HL-60/S4 treated with phorbol 12-myristate 13-acetate at 8.2 ng/mL for 4 days and 3 days (cell line): ENCODE measurements around the gene NADK.
"Not testable (repeated sequence)": the region's sequence is repeated elsewhere in the genome, so short reads cannot be mapped to it uniquely, and the experiment has no call there.

Source experiments
- in situ Hi-C: fragments of 300-500 bp; cut with MboI; formaldehyde crosslinking; loops from 2 replicates; pipeline ENCODE4 v1.15.0; 2022; ENCODE audit warnings: low sequenced_read_pairs

The NADK gene

DNA sequence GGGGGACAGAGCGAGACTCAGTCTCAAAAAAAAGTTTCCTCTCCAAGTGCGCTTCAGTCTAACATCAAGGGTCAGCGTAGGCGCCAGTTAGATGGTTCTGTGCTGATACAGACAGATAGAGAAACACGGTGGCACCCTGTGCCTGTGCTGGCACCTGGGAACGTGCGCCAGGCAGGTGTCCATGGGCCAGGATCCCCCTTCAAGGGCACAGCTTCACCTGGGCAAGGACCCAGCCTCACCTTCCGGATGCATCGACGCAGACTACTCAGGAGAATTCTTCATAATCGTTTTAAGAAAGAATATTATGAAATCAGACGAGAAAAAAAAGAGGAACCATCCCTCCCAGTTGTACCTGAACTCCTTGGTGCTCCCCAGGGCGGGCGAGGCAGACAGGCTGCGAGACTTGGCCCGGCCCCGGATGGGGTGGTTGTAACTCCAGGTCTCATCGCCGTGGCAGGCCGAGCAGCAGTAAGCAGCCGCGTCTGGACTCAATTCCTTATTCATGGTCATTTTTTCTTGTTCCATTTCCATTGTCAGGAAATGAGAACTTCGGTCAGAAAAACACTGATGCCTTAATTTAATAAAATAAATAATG is 13.3 kb downstream of the NADK start:
- in situ Hi-C loops = no loop called here

DNA sequence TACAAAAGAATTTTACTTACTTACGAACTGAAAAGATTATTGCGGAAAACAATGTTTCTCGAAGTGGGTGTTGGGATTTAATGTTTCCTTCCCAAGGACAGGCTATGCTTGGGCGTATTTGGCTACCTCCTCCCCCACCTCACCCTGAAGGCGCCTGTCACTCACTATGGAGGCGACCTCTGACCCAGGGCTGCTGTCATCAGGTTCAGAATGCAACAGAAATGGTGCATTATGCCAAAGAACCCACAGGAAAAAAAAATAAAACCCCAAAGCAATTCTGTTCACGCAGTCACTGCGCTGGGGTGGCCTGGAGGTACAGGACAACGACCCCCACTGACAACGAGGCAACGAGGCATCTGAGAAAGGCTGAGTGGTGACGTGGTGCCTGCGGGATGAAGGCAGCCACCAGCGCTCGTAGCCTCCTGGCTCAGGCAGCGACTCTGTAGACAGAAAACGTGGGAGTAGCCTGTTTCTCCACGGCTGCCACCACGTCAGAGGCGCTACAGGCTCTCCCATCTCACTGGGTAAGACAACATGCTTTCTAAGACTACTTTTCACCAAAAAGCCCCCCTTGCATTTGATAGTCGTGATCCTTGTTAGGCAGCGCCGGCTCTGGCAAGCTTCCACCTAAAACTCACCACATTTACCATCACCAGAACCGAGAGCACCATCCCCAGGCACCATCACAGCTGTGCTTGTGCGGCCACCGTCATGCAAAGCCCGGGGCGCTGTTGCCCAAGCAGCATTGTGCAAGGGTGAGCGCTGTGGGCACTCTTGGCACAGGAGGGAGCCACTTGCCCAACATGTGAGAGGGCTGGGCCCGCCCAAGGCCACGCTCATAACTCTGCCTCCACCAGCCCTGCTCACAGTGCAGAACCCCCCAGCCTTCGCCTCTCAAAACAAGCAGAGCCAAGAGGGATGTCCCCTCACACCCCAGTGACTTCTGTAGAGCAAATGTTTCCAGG is 14.3 kb downstream of the NADK start:
- in situ Hi-C loops = no loop called here

DNA sequence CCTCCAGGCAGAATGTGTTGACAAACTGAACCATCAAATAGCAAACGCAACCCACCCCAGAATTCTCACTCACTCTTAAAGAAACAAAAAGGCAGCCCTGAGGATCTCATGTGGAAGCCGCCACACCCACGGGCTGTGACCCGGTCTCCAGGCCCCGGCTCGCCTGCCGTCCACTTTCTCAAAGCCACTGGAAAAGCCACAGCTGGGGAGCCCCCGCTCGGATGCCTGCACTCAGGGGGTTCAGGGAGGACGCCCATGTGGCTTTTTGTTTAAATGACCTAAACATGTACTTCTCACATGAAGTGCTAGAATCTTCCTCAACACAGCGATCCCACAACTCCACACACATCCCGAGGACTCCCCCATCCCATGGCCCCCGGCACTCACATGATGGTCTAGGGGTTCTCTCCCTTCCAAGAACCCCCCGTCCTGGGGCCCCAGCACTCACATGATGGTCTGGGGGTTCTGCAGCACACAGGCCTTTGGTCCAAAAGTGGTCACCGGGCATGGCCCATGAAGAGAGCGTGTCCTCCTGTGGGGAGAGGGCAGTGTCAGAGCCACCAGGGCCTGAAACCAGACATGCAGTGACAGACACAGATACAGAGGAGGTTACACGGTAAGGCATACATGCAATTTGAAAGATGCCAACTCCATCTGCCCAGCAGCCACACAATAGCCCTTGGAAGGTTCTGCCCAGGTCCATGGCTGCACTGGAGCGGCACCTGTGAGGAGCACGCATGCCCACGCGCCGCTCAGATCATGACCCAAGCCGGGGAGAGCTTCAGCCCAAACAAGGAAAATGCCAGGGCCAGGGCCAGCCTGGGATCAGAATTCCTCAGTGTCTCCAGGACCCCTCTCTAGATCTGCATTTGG is 16.5 kb downstream of the NADK start:
- in situ Hi-C loops = no loop called here

DNA sequence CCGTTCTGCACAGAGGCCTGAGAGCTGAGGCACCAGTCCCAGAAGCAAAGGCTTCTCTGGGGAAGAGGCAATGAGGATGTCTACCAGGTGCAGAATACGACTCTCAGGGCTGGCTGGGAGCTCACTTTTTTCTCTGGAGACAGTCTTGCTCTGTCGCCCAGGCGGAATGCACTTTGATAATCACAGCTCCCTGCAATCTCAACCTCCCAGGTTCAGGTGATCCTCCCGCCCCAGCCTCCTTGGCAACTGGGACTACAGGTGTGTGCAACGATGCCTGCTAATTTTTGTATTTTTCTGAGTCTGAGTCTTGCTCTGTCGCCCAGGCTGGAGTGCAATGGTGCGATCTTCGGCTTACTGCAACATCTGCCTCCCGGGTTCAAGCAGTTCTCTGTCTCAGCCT is 17.6 kb downstream of the NADK start:
- in situ Hi-C loops = no loop called here

DNA sequence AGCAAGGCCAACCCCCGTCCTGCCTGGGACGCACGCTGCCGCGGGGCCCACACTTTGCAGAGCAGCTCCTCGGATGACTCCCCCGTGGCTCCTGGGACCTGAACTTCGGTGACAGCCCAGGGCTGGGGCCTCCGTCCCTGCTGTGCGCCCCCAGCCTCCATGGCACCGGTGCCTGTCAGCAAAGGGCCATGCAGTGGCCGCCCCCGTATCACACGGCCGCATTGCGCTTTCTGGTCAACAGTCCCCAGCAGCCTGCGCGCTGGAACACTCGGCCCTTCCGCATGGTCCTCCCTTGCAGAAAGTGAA is 18.0 kb downstream of the NADK start:
- in situ Hi-C loops = no loop called here

DNA sequence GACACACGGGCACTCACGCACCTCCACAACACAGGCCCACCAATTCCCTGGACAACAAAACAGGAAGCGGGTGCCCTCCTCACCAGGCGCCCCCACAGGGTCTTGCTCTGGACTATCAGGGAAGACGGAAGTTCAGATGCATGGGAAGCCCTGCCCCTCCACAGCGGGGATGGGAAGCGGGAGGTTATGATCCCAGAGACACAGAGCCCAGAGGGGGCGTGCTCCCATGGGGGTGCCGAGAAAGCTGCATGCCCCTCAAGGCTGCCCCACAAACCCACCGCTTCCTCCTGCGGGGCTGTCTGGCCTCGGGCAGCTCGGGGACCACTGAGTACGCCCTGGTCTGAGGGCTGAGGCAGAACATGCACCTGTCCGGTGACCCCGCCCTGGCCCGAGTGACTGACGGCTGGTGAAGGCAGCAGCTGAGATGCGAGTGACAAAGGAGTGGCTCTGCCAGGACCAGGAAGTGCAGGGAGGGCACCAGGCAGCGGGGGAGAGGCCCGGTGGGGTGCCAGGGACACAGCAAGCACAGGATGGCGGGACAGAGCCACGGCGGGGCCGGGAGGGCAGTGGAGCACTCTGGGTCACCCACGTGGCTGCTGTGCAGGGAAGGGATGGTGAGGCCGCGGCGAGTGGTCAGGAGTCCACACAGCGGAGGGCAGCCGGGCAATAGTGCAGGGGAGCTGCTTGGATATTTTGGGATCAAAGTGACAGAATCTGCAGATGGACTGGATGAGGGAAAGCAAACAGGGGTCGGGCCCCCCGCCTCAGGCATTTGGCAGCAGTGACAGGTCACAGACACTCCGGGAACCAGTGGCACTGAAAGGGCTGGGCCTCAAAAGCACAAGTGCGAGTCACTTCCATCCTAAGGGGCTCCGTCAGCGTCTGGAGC is 18.6 kb downstream of the NADK start:
- in situ Hi-C loops = no loop called here

DNA sequence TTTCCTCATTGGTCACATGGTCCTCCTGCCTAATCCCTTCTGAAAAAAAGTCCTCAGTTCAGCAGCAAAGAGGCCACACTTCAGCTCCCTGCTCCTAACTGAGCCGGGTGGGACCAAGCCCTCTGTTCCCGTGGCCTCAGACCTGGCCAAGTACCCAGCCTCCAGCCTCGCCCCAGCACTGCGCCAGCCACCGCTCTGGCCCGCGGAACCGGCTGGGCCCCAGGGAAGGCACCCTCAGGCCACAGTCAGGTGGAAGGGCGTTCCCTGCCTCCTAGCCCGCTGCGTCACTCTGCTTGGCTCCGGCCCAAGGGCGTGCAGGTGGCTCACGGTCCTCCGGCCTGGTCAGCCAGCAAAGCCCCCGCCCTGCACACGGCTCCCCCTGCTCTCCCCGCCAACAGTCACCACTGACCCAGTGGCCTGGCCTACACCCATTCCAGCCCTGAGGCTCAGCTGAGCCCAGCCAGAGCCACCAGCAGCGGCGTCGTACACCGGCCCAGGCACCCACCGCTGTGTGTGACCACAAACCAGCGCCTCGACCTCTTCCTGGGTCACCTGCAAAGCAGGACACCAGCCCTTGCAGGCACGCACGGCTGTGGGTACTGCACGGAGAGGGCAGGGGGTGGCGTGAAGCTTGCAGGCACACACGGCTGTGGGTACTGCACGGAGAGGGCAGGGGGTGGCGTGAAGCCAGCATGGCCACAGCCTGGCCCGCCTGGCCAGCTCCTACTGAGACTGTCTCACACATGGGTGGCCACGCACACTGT is 19.4 kb downstream of the NADK start:
- in situ Hi-C loops = no loop called here

DNA sequence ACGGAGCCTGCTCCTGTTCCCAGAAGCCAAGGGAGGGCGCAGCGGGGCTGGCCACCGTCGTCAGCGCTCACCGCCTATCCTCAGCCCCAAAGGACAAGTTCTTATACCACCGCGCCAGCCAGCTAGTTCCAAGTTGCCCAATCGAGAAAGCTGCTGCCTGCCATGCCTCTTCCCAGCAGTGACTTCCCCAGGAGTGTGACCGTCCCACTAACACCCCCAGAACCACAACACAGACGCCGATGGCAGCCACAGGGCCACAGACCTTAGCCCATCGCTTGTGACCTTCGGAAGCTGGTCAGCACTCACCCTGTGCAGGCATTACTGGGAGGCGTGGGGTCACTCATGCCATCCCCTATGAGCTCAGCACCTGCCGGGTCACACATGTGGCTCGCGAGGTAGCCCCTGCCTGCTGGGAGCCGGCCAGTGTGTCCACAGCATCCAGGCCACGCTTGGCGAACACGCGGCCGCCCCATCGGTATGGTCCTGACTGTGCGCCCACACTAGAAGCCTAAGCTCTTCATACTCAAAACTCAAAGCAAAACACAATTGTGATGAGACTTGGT is 20.1 kb downstream of the NADK start:
- in situ Hi-C loops = no loop called here

DNA sequence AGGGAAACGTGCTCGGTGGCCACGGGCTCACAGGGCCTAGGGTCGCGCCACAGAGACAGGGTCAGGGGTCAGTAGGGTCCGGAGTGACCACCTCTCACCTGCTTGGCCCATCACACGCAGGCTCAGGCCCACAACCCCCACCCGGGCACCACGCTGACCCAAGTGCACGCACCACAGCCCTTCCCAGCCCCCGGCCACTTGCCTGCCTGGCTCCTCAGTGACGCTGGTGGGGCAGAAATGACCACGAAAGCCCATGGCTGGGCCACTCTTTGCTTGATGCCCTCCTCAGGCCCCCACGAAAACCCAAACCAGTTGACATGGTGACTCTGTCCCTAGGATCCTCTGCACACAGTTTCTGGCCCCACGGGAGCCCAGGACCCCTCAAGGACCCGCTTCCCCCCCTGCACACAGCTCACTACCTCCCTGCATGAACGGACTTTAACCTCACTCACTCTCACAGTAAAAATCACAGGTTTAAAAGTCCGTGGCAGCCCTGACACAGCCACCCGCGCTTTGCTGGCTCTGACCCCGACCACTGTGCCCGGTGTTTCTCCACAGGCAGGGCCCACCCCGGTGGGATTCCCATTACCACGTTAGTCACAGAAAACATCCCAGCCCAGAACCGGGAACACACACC is 20.7 kb downstream of the NADK start:
- in situ Hi-C loops = no loop called here

DNA sequence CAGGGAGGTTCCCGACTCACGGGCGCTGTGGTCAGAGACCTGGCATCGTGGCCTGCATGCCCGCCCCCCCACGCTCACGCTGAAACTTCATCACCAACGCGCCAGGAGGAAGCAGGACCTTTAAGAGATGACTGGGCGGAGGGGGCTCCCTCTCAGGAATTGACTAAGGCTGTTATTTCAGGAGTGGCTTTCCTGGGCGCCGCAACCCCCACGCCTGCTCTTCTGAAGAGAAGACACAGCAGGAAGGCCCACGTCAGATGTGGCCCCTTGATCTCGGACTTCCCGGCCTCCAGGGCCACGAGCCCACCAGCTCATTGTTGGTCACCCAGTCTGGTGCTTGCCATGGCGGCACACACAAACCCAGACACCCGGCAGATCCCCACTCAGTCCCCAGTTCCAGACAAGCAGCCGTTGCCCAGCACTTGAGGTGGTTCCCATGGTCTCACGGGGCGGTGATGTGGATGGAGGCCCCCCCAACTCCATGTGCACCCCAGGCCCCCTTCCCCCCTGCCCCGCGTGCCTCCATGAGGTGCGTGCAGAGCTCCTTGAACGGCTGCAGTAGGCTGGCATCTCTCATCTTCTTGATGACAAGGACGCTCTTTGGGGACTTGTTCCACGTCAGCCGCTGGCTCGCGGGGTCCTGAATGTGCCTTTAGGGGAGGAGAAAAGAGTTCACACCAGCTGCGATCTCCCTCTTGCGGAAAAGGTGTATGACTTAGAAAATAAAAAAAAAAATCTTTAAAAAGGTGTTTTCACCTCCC is 21.4 kb downstream of the NADK start:
- in situ Hi-C loops = no loop called here

DNA sequence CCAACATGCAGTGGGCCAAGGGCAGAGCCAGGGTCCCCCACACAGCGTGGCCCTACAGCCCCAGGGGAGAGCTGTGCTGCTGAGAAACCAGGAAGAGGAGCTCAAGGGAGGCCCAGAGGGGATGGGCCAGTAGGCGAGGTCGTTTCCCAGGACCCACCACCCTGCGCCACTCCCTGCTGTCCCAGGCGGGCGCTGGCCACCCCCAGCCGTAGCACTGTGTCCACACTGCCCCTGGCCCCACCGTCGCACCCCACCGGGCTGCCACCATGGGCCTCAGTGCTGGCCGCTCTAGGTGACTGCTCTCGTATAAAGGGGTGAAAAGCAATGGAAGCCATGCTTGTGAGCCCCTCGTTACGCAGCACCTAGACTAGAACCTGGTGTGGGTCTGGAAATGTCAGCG is 22.4 kb downstream of the NADK start:
- in situ Hi-C loops = no loop called here

DNA sequence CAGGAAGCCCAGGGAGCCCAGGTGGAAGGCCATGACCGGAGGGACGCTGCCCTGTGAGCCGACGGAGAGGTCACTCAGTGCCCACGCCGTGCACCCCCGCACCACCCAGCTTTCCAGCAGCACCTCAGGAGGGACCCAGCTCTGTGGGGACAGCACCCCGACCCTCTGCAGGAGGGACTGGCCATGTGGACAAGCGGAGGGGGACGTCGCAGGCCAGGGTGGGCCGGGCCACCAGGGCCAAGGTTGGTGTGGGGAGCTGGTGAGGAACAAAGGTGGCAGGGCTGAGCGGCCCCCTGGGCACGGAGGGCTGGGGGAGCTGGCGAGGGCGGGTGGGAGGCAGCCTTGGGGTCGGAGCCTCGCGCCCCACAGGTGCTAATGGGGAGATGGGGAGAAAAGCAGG is 22.8 kb downstream of the NADK start:
- in situ Hi-C loops = no loop called here

DNA sequence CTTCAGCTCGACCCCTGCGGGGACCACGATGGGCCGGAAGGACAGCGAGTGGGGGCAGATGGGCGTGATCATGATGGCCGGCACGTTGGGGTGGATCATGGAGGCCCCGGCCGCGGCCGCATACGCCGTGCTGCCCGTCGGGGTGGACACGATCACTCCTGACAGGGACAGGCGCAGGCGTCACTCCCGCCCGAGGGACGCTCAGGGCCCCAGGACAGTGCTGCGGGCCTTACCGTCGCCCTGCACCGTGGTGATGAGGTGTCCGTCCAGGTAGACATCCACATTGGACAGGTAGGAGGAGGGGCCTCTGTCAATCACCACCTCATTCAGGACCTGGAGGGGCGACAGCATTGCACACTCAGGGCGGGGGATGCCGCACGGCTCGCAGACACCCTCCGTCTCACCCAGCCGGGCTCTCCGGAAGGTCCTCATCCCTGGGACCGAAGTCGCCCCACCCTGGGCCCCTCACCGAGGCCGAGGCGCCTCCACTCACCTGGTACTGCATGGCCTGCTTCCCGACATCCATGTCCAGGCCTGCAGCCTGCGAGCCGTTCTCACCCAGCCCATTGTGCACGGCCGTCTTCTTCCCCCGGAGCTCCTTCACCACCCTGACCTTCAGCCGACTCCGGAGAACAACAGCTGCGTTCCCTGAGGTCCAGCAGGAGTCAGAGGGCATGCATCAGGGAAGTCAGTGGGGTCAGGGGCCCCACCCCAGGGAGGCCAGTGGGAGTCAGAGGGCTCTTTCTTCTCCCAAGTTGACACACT is 24.0 kb downstream of the NADK start:
- in situ Hi-C loops = no loop called here

DNA sequence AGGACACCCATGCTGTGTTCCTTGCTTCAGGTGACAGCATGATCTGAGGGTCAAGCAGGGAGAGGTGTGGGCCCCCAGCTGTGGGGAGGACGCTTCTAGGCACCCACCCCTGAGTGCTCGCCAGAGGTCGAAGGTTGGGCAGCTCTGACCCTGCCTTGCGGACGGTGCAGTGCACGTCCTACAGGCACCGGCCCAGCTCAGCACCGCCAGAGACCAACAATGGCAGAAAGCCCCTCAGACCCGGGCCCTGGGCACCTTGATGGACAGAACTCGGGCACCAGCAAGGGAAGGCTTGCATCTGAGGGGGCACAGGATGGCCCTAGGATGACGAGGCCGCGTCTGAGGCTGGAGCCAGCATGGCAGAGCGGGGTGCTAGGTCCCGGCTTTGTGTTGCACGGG is 24.7 kb downstream of the NADK start:
- in situ Hi-C loops = no loop called here

DNA sequence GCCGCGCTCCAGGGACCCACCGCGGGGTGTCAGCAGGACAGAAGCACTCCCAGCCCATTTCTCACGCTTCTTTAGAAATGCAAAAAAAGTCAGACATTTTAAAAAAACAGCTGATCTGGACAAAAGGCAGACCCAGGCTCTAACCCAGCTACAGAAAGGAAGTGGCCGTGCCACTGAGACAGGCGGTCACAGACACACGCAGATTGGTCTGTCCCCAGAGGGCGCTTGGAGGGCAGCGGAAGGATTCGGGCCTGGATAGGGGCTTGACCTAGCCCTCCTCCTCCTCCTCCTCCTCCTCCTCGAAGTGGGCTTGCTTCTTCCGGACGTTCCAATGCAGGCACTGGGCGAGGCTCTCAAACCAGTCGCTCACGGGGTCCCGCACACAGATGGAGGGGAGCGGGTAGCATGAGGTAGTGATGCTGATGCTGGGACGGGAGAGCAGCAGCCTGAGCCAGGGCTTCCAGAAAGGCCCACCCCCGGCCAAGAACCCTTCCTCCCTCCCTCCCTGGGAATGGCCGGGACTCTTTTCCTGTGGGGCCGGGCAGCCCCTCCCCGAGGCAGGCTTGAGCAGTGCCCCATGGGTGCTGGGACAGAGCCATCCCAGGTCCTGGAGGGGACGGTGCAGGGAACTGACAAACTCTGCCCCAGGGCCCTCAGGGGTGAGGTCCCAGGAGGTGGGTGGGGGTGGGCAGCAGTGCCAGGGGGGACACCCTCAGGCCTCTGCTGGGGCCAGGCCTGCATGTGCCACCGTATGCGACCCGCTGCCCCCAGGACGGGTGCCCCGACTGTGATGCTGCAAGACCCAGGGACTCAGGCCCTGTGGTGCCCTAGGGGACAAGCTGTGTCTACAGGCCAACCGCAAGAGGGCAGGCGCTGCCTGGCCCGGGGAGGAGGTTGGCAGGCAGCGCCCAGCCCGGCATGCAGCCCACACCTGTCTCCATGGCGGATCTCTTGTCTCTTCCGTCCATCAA is 25.3 kb downstream of the NADK start:
- in situ Hi-C loops = no loop called here

DNA sequence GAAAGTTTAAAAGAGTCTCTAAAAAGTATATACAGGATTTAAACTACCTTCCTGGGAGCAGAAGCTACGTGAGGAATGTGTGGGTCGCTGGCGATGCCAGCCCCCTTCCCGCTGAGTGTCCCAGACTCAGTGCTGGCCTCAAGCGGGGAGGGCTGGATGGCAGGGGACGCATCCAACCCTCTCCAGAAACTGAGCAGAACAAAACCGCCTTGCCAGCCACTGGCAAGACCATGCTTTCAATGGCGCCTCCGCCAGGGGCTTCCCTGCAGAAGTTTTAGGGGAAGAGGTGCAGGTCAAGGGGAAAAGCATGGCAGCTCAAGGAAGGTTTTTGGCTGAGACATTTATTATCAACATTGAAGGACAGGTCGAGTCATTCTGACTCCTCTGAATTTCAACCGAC is 26.1 kb downstream of the NADK start:
- in situ Hi-C loops = no loop called here

DNA sequence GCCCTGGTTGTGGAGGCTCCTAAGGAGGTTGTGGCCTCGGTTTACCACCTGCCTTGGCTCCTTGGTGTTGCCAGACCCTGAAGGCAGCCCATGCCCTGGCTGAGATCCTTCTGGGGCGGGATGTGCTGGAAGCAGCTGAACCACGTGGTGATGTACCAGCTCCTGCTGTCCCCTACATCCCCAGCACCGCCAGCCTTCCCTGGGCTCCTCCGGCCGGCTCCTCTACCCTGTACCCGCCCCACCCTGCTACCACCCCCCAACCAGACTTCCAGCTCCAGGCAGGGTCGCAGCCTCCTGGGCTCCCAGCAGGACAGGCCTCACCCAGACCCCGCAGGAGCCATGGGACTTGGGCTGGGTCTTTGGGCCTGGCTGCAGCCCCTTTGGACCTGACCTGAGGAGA is 28.3 kb downstream of the NADK start:
- in situ Hi-C loops = not testable (repeated sequence)
